Measurements from ENCODE around the gene KRTAP13-3. TPM values are rescaled to one million over a fixed set of nuclear protein-coding genes. Genes with fewer than 3 reads are reported as not detected.

Gene KRTAP13-3, protein sequence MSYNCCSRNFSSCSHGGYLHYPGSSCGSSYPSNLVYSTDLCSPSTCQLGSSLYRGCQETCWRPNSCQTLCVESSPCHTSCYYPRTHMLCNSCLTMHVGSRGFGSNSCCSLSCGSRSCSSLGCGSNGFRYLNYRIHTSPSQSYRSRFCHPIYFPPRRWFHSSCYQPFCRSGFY
- total RNA-seq, result not detected in 2 replicates

- no peak for DNase-seq (ENCODE audit: low read depth)
Observed at GRCh38 chr21:30425826-30426225, at the start of gene KRTAP13-3. Gene KRTAP13-3, minus strand, starts transcription at chr21:30425926. Its CDS starts 14 bp downstream, at chr21:30425912.

DNA sequence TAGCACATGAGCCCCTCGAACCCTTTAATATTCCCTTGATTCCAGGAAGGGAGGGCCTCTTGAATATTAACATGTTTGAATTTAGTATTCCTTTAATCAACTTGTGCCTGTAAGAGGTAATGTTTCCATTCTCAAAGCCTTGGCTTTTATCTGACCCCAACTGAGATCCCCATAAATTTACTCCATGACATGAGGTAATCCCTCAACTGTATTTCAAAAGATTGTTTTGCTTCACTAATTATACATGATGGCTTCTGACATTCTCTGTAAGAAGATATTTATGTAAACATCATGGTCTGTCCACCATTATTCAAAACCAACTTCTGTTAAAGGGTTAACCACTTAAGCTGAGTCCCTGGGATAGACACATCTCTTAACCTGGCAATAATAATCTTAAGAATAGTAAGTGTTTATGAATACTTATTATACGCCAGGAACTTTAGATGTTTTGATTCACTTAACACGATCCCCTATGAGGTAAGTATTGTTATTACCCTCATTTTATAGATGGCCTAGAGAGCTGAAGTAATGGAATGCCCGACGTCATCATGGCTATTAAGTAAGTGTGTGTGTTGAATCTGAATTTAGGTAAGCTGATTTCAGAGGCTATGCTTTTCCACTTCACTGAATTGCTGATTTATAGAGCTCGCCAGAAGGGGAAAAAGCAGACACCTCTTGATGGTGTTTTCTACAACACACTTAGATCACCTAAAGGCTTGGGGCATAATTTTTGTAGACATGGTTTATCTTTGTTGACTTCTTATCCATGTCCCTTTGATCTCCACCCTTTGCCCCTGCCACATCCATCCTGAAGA, 43.4 kb upstream of the KRTAP13-3 start:
- DNase-seq (ENCODE audit: low read depth), result no peak

GRCh38 chr21:30463713-30464112, 38.0 kb upstream of the KRTAP13-3 start:
- no peak for DNase-seq (ENCODE audit: low read depth)

- DNase-seq (ENCODE audit: low read depth), result no peak
Observed at GRCh38 chr21:30448514-30448913, 22.8 kb upstream of the KRTAP13-3 start.

- no peak for DNase-seq (ENCODE audit: low read depth)
Observed at GRCh38 chr21:30447056-30447455, 21.3 kb upstream of the KRTAP13-3 start.

GRCh38 chr21:30444204-30444603, 18.5 kb upstream of the KRTAP13-3 start:
- no peak for DNase-seq (ENCODE audit: low read depth)

DNA sequence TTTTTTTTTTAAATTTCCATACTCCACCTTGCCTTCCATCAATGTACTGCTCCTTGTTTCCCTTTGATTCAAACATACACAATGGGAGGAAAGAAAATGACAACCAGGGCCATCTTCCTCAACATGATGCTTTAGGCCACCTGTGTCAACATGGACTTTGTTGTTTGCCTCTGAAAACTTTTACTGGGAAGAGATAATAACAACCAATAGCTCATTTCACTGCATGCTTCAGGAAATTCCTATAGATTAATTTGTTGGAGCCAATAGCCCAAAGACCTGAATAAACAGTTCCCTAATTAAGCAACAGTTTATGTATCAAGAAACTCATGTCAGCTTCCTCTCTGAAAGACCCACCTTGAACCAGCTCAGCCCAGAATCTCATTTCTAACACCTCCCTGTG, 17.5 kb upstream of the KRTAP13-3 start:
- no peak for DNase-seq (ENCODE audit: low read depth)

- DNase-seq (ENCODE audit: low read depth), result no peak
Observed at GRCh38 chr21:30439975-30440374, 14.2 kb upstream of the KRTAP13-3 start, which contains the start of gene KRTAP15-1. Gene KRTAP15-1, plus strand, starts transcription at chr21:30440275. Its CDS starts 53 bp downstream, at chr21:30440328.

DNA sequence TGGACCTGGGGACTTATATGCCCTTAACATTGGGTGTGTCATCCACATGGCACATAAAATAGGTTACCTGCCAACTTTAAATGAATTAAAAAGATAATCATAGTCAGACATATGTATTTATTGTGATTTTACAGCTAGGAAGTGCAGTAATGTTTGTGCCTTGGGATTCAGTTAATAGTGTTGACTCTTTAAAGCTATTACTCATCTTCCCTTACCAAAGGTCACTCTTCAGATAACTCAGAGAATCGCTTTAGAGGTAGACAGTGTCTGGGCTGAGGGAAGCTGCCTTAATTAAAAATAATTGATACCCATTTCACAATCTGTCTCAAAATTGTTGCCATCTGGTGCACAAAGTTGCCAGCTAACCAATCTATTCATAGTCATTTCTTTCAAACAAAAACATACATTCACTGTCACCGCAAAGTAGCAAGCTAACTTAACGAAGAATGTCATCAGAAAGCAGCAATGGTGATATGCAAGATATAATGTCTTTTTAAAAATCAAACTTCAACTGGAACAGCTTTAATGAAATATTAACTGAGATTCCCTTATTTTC, 11.4 kb upstream of the KRTAP13-3 start:
- DNase-seq (ENCODE audit: low read depth), result no peak

DNA sequence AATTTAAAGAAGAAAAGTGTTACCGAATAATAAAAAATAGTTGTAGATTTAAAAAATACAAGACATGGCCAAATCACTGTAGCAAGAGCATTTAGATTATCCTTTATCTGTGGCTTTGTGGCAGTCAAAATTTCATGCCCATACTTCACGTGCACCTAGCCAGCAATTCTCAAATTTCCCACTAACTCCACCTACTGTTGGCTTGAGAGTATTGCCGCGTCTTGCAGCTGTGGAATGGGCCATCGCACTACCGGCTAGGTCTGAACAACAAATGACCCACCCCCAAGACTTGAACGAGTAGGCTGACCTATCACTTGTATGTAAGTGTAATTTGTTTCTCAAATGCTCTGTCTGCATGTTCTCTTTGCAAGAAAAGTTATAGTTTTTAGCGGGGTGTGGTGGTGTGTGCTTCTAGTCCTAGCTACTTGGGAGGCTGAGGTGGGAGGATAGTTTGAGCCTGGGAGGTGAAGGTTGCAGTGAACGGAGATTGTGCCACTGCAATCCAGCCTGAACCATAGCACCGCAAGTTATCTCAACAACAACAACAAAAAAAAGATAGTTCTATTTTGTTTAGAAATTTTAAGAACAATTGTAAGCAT, 8.4 kb upstream of the KRTAP13-3 start:
- no peak for DNase-seq (ENCODE audit: low read depth)

GRCh38 chr21:30430170-30430655, 4.5 kb upstream of the KRTAP13-3 start, which contains the start of gene KRTAP13-4:
Gene KRTAP13-4, plus strand, starts transcription at chr21:30430220. Its CDS starts 56 bp downstream, at chr21:30430276.
- DNase-seq (ENCODE audit: low read depth), result no peak

GRCh38 chr21:30426731-30427130, 1.0 kb upstream of the KRTAP13-3 start:
- DNase-seq (ENCODE audit: low read depth), result no peak

DNA sequence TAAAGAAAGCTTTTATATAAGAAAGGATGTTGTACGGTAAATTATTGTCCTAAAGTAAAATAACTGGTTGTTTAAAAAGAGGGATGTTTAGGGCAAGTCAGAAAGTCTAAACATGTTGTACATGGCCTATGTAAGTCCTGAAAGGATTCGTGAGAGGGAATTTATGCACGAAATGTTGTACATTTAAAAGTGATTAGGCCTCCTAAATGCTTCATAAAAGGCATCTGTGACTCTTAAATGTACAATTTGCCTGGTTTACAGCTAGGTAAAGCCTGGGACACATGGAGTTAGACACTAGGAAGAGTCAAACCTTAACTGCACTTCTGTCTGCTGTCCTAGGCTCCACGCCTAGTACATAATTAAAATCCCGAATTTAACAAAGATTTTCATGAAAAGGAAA, 9.7 kb downstream of the KRTAP13-3 start:
- DNase-seq (ENCODE audit: low read depth), result no peak

DNA sequence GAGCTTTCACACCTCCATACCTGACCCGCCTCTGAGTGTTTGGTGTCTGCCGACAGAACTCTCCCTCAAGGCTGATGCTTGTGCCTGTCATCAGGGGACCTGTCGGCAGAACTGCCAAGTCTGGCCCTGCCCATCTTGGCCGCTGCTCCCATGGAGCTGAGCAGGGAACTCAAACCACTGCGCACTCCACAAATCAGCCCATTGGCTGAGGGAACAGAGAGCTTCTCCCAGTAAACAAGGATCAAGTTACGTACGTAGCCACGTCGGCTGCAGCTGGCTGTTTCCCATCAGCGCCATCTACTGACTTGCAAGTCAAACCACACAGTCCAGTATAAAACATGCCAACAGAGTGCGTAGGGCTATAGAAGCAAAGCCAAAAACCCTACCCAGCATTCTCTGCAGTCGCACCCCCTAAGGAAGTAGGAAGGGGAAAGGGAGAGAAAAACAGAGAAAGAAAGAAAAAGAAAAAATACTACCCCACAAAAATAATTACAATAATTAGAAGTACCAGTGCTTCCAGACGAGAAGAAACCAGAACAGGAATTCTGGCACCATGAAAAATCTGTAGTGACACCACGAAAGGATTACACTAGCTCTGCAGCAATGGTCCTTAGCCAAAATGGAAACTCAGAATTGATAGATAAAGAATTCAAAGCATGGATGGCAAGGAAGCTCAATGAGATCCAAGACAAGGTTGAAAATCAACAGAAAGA, 16.8 kb downstream of the KRTAP13-3 start:
- peak; percentile 22 for DNase-seq (ENCODE audit: low read depth)

- no peak for DNase-seq (ENCODE audit: low read depth)
Observed at GRCh38 chr21:30395731-30396130, 30.0 kb downstream of the KRTAP13-3 start, which contains the start of gene KRTAP13-1. Gene KRTAP13-1, plus strand, starts transcription at chr21:30396031. Its CDS starts 56 bp downstream, at chr21:30396087.

DNA sequence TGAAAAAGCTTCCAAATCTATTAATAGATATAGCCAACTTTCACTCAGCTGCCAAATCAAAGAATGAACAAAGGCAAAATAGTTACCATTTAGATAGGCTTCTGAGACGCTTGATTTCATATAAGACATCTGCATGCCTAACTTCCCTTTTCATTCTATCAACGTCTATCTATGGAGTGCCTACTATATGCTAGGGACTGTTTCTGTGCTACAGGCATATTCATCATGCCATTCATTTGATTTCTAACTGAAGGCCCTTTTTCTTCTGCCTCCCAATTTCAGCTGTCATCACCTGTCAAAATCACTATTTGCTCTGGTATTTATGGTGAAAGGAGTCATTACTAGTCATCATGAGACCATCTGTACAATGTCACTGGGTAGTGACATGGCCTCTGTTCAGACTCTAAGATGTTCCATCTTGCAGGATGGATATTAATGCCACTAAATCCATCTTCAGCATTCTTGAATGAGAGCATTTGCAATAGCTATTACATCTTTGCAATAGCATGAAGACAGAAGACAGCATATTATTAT, 34.2 kb downstream of the KRTAP13-3 start:
- no peak for DNase-seq (ENCODE audit: low read depth)

DNA sequence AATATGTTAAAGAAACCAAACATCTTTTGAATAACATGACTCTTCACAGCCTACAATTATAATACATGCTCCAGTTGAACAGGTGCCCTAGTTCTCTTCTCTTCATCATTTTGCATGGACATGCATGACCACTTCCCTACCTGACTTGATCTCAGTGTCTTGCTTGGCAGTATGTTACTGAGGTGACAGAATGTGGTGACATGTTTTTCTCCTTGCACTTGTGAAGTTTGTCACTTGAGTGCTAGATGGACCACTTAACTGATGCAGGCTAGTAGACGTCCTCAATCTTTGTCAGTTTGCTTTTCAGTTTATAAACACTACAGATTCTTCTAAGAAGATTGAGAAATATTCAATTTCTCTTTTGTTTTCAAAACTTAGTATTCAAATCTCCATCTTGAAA, 43.5 kb downstream of the KRTAP13-3 start:
- no peak for DNase-seq (ENCODE audit: low read depth)
